Breast epithelium (tissue), 4 donors: ENCODE data around the gene SF3B5. TPM values are rescaled to one million over a fixed set of nuclear protein-coding genes. Genes with fewer than 3 reads are reported as not detected.

Experiments used
- DNase-seq, 2 donors: peaks; one replicate each; pipeline ENCODE4 v3.0.0-alpha.2; 2019; ENCODE audit warnings: low spot score in 2 of 2
- H3K27ac ChIP-seq, 2 donors: fragments of 200-600 bp; sonication (generic) in 1 of 2; one replicate each; pipeline ENCODE4 v1.5.1; 2016 to 2019; ENCODE audit warnings: mild to moderate bottlenecking in 1 of 2
- H3K27me3 ChIP-seq, 2 donors: fragments of 200-600 bp; sonication (generic) in 1 of 2; one replicate each; pipeline versions ENCODE4 v1.5.1 to v1.6.0; 2017 to 2019; ENCODE audit warnings: control low read depth in 1 of 2, mild to moderate bottlenecking in 1 of 2
- H3K36me3 ChIP-seq: fragments of 200-600 bp; one replicate; pipeline ENCODE4 v1.5.1; 2019
- H3K4me1 ChIP-seq, 2 donors: fragments of 200-600 bp; sonication (generic); one replicate each; pipeline ENCODE4 v1.5.1; 2016 to 2019; ENCODE audit warnings: control low read depth in 1 of 2
- H3K4me3 ChIP-seq, 3 donors: fragments of 200-600 bp; sonication (generic); 1 replicate in 2 of 3; 2 replicates in 1 of 3; pipeline ENCODE4 v1.5.1; 2016 to 2019; ENCODE audit warnings: mild to moderate bottlenecking in 3 of 3, moderate library complexity in 2 of 3
- H3K9me3 ChIP-seq, 2 donors: fragments of 200-600 bp; sonication (generic) in 1 of 2; one replicate each; pipeline ENCODE4 v1.5.1; 2016 to 2019; ENCODE audit warnings: control low read depth in 1 of 2
- CTCF ChIP-seq, 3 donors: fragments of 450-650 bp; IDR thresholded peaks; one replicate each; pipeline ENCODE4 v1.5.1; 2016 to 2017; ENCODE audit warnings: antibody characterized with exemption in 3 of 3, mild to moderate bottlenecking in 3 of 3, moderate library complexity in 3 of 3
- POLR2A ChIP-seq: fragments of 450-650 bp; IDR thresholded peaks from one replicate; pipeline ENCODE4 v1.6.1; 2016; ENCODE audit warnings: antibody characterized with exemption, mild to moderate bottlenecking, moderate library complexity
- POLR2AphosphoS5 ChIP-seq, 3 donors: sonication (generic); formaldehyde crosslinking; IDR thresholded peaks; one replicate each; pipeline ENCODE4 v1.6.1; 2017; ENCODE audit warnings: antibody characterized with exemption in 3 of 3
- intact Hi-C: fragments of 100-400 bp; cut with DNase I; formaldehyde crosslinking; loops from one replicate; pipeline ENCODE4 v1.15.1; 2023; ENCODE audit warnings: low total_unique reads
- total RNA-seq, 3 donors: library from RNA; depleted of rRNA; stranded (reverse); fragments of >200 nt; gene quantifications; one replicate each; pipeline ENCODE4 v1.1.0, GENCODE V29; 2016

The SF3B5 gene
- total RNA-seq, 3 donors from 2014 or later, result 122 to 176 (median 155) TPM

- H3K27ac ChIP-seq, result no peak overlapping the region
- no peak overlapping the region for H3K4me3 ChIP-seq
- no peak for TF ChIP-seq POLR2AphosphoS5 (IDR thresholded peaks at IDR 0.05)
- TF ChIP-seq CTCF (IDR thresholded peaks at IDR 0.05), result no peak
- TF ChIP-seq POLR2A, result no peak
- no peak for DNase-seq
- H3K9me3 ChIP-seq, result no peaks in the 10 kb centered on the region
- H3K36me3 ChIP-seq, result no peaks in the 10 kb centered on the region
- no peaks in the 10 kb centered on the region for H3K27me3 ChIP-seq
- intact Hi-C loops, result no loop called here
- H3K4me1 ChIP-seq, result no peaks in the 10 kb centered on the region
These were observed 22.3 kb downstream of the SF3B5 start for GRCh38 chr6:144073024-144073423.

GRCh38 chr6:144069506-144069905, 25.9 kb downstream of the SF3B5 start:
- H3K9me3 ChIP-seq, result no peaks in the 10 kb centered on the region
- no peak for TF ChIP-seq CTCF (IDR thresholded peaks at IDR 0.05)
- TF ChIP-seq POLR2AphosphoS5 (IDR thresholded peaks at IDR 0.05), result no peak
- no peak for TF ChIP-seq POLR2A
- no peaks in the 10 kb centered on the region for H3K4me1 ChIP-seq
- H3K36me3 ChIP-seq, result no peaks in the 10 kb centered on the region
- intact Hi-C loops, result no loop called here
- DNase-seq, result no peak
- H3K27ac ChIP-seq, result no peak overlapping the region
- H3K27me3 ChIP-seq, result no peaks in the 10 kb centered on the region
- no peak overlapping the region for H3K4me3 ChIP-seq

- intact Hi-C loops, result no loop called here
- H3K27ac ChIP-seq, result no peak overlapping the region
- H3K9me3 ChIP-seq, result no peaks in the 10 kb centered on the region
- no peaks in the 10 kb centered on the region for H3K36me3 ChIP-seq
- no peaks in the 10 kb centered on the region for H3K4me1 ChIP-seq
- TF ChIP-seq POLR2AphosphoS5 (IDR thresholded peaks at IDR 0.05), result no peak
- no peak overlapping the region for H3K4me3 ChIP-seq
- DNase-seq, result no peak
- no peaks in the 10 kb centered on the region for H3K27me3 ChIP-seq
These were observed 26.6 kb downstream of the SF3B5 start for GRCh38 chr6:144068794-144069193.

- intact Hi-C loops, result no loop called here
- no peaks in the 10 kb centered on the region for H3K36me3 ChIP-seq
- no peaks in the 10 kb centered on the region for H3K9me3 ChIP-seq
- no peaks in the 10 kb centered on the region for H3K4me1 ChIP-seq
- DNase-seq, result no peak
- TF ChIP-seq POLR2A (no peak), CTCF (IDR thresholded peaks at IDR 0.05) (no peak)
- H3K27ac ChIP-seq, result no peak overlapping the region
- no peak overlapping the region for H3K4me3 ChIP-seq
- H3K27me3 ChIP-seq, result no peaks in the 10 kb centered on the region
These were observed 28.5 kb downstream of the SF3B5 start for GRCh38 chr6:144066741-144067484.

- H3K9me3 ChIP-seq, result no peaks in the 10 kb centered on the region
- H3K4me1 ChIP-seq, result no peaks in the 10 kb centered on the region
- TF ChIP-seq POLR2A, result no peak
- no peak for TF ChIP-seq POLR2AphosphoS5 (IDR thresholded peaks at IDR 0.05)
- no peak for TF ChIP-seq CTCF (IDR thresholded peaks at IDR 0.05)
- intact Hi-C loops, result no loop called here
- H3K27ac ChIP-seq, result no peak overlapping the region
- H3K4me3 ChIP-seq, result no peak overlapping the region
- H3K27me3 ChIP-seq, result no peaks in the 10 kb centered on the region
- H3K36me3 ChIP-seq, result no peaks in the 10 kb centered on the region
- DNase-seq, result no peak
These were observed 29.1 kb downstream of the SF3B5 start for GRCh38 chr6:144066255-144066654.
